ENCODE measurements around the gene GPC6.
"Not testable (repeated sequence)": the region's sequence is repeated elsewhere in the genome, so short reads cannot be mapped to it uniquely, and the experiment has no call there.

GPC6 gene

DNA sequence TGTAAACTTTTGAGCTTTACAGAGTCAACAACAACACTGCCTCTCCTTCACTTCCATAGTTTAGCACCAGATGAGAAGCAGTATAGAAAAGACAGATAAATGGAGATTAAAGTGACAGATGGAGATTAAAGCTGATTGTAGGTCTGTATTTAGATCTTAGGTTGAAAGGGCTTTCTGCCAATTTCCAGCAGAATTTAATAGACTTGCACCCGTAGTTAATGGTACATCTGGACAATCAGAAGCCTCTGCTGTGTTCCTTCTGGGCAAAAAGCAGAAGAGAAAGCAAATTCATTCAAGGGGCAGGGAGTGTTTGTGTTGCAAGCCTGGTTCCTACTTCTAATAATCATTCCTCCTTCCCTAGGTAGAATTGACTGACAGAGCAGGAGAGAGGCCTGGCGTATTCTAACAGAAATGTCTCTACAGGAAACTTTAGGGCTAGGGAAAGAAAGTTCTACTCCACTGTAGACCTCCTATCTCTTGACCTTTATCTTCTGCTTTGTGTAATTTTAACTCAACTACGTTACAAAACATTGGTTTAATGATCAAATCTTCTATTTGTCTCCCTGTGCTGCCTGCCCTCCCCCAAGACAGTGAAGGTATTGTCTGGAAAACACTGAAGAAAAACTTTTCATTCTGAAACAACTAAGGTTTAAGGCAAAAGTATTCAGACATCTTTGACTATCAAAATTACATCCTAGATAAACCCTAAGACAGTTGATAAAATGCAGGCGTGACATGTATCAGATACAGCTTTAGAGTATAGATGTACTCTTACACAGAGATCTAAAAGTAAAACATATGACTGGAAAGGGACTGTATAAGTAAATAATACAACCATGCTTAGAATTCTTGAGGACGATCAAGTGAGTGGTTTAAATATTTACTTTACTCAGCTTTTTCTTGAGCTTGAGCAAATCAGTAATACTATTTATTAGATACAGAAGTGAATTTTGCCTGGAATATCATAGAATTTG, 44.4 kb downstream of the GPC6 start:
- DNase-seq: no peak

GRCh38 chr13:93279982-93280381, 53.4 kb downstream of the GPC6 start:
- DNase-seq: no peak

- no peak for DNase-seq
These were observed 54.1 kb downstream of the GPC6 start for GRCh38 chr13:93280688-93281087.

DNA sequence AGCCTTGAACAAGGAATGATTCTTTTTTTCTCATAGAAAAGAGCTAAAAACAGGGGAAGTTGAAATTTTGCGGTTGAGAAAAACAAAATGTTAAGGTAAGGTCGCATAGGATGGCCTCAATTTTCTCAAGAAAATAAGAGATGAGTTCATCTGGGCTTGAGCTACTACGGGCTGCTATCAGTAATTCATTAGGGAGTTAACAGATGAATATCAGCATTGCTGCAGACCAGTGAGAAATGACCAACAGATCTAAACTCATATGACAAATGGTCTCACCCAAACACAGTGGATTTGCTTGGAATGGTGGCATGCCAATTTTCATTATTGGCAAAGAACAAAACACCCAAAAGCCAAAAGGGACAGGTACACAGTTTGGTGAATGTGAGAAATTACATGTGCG, 56.6 kb downstream of the GPC6 start:
- DNase-seq: no peak

GRCh38 chr13:93284064-93284463, 57.5 kb downstream of the GPC6 start:
- no peak for DNase-seq

- no peak for DNase-seq
These were observed 59.4 kb downstream of the GPC6 start for GRCh38 chr13:93286047-93286446.

DNA sequence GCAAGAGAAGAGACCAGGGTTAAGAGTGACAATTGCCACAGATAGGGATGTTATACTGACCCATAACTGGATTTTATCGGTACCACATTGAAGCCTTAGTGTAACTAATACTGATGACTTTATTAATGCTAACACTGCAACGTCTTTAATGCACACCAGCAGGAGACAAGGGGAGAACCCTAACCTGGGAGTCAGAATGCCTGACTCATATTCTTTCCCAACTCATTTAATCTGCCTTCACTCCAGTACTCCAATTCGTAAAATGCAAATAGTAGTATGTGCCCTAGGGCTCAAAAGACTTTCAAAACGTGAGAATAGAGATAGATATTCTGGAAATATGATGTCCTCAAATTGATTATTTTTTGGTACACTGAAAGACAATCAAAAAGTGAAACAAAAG, 62.4 kb downstream of the GPC6 start:
- DNase-seq: no peak

GRCh38 chr13:93289842-93290241, 63.2 kb downstream of the GPC6 start:
- no peak for DNase-seq

DNA sequence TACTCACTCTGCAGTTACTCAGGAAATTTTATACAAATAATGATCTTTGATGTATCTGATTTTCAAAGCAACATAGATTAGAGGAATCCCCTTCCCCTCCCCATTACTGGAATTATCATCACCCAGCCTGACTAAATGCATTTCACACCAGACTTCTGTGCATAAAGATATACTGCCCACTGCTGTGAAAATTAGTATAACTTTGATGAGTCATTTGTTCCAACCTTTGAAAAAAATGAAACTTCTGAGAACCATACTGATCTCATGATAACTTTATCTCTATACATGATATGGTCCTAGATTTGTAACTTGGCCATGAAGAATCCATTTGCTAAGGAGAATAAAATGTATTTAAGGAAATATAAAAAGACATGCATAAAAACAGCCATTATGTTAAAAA, 63.9 kb downstream of the GPC6 start:
- DNase-seq: no peak

GRCh38 chr13:93292366-93292765, 65.8 kb downstream of the GPC6 start:
- DNase-seq: no peak

- no peak for DNase-seq
These were observed 67.1 kb downstream of the GPC6 start for GRCh38 chr13:93293710-93294109.

DNA sequence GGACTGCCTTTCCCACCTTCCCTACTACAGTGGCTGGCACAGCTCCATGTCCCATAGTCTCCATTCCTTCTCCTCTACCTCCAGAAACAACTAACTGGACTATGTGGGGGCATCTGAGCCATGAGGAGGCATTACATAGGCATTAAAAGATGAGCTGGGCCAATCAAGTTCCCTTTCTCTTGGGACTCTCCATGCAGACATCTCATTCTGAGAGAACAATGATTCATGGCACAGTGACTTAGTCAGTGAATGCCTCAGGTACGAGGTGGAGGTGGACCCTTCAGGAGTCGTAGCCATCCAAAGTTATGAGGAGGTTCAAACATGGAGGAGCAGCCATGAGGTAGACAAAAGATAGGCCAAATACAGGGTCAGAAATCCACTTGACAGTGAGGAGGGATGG, 70.0 kb downstream of the GPC6 start:
- no peak for DNase-seq

DNA sequence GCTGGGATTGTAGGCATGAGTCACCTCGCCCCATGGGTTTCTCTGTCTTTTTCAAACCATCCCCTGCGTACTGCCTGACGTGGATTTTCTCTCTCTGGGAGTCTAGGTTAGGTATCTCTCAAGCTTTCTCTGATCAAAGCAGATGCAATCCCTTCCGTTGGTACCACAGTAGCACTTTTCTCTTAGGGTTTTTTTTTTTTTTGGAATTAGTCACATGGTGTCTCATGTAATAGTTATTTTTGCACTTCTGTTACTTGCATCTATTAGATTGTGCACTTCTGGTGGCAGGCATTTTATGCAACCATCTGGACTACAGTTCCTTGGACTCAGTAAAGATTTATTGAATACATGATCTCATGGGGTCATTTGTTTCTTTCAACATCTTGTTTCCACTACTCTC, 72.1 kb downstream of the GPC6 start:
- DNase-seq: no peak

DNA sequence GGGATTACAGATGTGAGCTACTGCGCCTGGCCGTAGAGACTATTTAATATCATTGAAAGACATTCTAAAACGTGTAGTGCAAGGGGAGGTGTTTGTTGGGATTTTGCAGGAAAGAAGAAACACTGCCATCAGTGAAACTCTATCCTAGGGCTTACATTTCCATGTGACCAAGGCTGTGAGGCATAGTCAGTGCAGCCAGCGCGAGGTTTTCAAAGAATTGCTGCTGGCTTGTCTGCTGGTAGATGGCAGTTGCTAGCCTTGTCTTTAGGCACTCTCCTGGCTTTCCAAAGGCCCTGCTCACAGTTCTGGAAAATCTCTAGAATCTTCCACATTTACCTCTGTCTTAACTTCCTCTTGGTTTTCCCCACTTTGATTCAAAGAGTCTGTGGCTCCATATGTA, 77.5 kb downstream of the GPC6 start:
- DNase-seq: no peak

DNA sequence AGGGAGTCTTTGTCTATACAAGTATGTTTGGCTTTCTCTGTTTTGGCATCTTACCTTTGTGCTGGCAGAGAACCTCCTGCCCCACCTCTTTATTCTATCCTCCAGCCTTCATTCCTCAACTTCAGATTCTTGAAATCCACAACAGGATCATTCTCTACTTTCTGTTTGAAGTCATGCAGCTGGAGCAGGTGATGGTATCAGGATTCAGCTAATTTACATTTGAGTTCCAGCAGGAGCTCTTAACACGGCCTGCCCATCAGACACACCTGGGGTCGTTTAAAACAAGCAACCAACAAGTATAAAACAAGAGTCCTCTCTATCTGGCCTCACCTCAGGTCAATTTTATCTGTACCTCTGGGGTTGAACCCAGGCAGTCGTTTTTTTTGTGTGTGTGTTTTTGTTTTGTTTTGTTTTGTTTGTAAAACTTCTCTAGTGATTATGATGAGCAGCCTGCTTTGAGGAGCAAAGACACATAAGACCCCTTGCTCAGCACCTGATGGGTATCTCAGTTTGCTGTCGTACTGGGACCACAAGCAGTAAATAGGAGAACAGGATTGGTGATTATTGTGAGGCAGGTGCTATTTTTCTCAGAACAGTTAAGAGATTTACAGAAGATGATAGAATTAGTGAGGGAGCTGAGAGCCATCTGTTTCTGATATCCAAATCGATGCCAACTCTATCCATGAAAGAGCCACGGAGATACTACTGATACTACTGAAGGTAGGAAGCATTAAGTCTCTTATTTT, 78.4 kb downstream of the GPC6 start:
- DNase-seq: peak; percentile 91

GRCh38 chr13:93305886-93306285, 79.3 kb downstream of the GPC6 start:
- no peak for DNase-seq

DNA sequence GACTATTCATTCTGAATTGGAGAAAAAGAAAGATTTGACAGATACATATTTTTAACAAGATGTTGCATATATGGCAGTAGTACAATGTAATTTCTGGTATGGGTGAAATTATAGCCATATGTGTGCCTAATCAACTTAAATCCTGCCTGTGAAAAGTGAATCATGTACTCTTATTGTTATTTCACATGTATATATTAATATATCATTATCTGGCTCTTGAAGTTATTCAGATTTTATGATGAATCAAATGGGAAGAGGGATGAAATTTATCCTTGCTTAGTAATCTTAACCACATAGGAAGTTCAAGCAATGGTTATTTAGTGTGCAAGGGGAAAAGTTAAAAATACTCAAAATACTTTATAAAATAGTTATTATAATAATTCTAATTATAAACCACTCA, 80.5 kb downstream of the GPC6 start:
- DNase-seq: no peak

GRCh38 chr13:93307651-93308050, 81.0 kb downstream of the GPC6 start:
- no peak for DNase-seq

DNA sequence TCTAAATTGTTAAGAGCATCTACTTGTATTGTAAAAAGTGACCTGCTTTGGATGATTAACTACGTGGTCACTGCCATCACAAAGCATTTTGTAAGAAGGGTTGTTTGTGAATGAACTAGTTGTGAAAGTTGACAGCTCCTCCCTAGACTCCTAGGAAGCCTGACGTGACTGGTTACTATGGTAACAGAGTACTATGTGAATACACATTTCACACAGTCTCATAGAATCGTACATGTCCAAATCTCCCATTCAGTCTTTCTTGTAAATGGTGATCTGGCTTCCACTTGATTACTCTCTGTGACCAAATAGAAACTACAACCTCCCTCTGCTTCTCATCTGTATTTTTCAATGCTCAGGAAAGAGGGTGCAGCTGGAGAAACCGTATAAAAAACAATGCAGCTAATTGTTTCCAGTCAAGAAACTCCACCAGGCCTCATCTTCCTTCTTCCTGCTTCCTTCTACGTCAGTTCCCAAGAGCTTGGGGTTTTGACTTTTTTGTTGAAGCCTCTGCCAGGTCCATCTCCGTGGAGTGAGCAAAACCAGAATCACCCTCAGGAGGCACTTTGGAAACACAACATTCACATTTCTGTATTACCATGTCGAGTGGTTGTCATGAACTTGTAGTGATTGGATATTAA, 83.4 kb downstream of the GPC6 start:
- DNase-seq: no peak

- DNase-seq: no peak
These were observed 90.2 kb downstream of the GPC6 start for GRCh38 chr13:93316841-93317240.

DNA sequence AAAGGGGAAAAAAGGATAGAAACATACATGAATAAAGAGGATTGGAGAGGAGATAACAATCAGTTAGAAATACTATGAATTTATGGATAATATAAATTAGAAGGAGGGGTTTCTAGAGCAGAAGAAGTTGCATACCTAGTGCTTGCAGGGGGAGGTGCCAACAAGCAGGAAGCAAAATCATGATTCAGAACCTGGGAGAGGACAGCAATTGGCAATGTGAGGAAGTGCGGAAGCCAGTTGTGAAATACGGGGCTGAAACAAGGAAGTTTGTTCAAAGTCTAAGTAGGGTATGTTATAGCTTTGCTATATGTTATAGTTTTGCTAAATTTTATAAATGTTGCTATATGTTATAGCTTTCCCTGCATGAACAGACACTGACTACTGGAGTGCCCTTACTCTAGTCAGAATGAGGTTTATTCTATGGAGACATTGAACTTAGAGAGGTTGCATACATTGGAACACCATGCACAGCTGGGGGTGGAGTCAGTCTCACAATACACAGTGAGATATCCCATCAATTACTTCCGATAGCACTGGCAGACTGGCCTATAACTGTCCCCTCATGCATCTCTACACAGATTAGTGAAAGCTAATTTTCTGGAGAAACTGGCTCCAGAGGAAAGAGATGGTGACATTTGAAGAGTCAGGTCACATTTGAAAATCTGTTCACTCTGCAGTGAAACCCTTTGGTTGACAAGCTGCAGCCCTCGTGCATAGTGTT, 92.1 kb downstream of the GPC6 start:
- no peak for DNase-seq

GRCh38 chr13:93320942-93321341, 94.3 kb downstream of the GPC6 start:
- no peak for DNase-seq

- DNase-seq: not testable (repeated sequence)
These were observed 97.3 kb downstream of the GPC6 start for GRCh38 chr13:93323880-93324279.

All from NCI-H526 treated with DMSO at 0.1 percent for 48 hours (cell line).